GM19324 (cell line): ENCODE data around the gene PRR16.
"Not testable (repeated sequence)": the region's sequence is repeated elsewhere in the genome, so short reads cannot be mapped to it uniquely, and the experiment has no call there.

ENCODE experiments used
- ATAC-seq: cut with Tn5 transposase; IDR thresholded peaks from one replicate; pipeline ENCODE4 v1.9.1; 2021; ENCODE audit warnings: mild to moderate bottlenecking, moderate library complexity; ENCODE audit not compliant: unreplicated experiment, low FRiP score

The PRR16 gene

DNA sequence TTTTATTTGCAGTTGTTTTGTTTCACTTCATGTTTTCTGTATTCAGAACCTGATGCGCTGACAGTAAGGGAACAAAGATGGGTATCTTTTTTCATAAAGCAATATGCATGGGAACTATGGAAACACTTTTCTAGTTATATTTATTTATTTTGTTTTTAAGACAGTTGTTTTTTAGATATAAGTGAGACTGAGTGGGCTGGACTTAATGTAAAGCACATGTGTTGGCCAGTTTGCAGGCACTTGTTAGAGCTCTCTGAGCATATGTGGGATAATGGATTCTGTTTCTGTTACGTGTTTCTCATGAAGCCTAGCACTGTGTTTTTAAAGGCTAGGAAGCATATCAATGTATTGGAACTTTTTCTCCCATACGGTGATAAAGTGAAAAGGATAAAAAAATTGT lies 164.1 kb downstream of the PRR16 start:
- ATAC-seq = no peak

- no peak for ATAC-seq
Measured at GRCh38 chr5:120630550-120630949, 166.4 kb downstream of the PRR16 start.

GRCh38 chr5:120631611-120632010 lies 167.5 kb downstream of the PRR16 start:
- no peak for ATAC-seq

GRCh38 chr5:120632430-120632829 lies 168.3 kb downstream of the PRR16 start:
- ATAC-seq = no peak

DNA sequence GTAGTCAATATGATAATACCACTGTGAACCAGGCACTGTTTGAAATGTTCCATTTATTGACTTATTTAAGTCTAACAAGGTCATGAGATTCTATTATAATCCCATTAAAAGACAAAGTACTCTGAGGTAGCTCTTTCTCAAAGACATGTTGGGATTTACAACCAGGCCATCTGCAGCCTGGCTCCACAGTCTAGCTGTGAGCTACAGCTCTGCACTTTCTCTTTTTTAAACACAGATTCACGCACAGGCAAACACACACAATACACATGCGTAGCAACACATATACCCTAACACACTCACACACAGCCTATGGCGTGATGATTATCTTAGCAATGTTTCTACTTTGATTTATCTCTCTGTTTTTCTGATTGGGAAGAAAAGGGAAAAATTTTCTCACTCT lies 174.3 kb downstream of the PRR16 start:
- no peak for ATAC-seq

GRCh38 chr5:120640778-120641177 lies 176.7 kb downstream of the PRR16 start:
- ATAC-seq = no peak

DNA sequence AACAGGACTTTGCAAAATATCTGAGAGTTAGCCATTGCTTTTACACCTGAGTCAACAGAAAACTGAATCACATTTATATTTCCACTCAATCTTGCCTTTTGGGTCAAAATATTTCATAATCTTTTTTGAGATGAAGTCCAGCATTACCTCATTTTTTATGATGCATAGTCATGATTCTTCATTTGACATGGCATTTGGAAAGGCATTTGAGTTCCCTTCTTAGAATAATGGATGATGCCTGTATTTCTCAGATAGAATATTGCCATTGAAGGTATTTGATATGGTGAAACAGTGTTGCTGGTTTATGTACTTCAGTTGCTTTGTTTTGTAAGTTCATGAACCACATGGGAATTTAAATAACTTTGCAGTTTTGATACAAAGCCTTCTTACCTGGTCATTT lies 180.4 kb downstream of the PRR16 start:
- ATAC-seq = no peak

GRCh38 chr5:120655828-120656435 lies 191.8 kb downstream of the PRR16 start:
- no peak for ATAC-seq

DNA sequence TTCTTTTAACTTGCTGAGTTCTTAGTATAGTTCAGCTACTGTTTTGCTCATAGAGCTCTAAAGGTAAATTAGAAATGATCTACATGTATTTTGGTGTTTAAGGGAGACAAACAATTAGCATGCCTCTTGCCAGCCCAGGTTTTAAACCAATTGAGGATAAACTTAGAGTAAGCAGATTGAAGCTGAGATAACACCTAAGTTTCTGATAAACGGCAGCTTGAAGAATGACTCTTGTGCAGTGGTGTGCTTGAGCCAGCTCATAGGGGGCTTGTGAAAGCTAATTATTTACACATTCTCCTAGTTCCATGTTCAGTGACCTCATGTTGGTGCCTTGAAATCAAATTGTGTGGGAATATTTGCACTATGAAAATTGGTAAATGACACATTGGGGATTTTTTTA lies 193.0 kb downstream of the PRR16 start:
- ATAC-seq = no peak

GRCh38 chr5:120677481-120677880 lies 213.4 kb downstream of the PRR16 start:
- ATAC-seq = no peak

DNA sequence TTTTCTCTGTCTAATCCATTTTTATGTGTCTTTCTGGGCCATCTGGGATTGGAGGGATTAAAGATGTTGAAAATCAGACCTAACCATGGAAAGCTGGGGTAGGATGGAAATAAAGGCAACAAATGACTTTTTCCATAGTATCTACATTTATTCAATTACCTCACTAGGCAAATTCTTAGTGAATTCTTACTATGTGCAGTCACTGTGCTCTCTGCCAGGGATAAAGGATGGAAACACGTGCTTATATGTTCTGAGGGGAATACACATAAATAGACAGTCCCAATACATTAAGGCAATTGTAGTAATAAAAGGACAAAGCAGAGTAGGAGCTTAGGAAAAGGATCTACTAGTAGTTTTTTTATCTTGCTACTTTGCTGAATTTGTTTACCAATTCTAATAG lies 214.2 kb downstream of the PRR16 start:
- no peak for ATAC-seq

DNA sequence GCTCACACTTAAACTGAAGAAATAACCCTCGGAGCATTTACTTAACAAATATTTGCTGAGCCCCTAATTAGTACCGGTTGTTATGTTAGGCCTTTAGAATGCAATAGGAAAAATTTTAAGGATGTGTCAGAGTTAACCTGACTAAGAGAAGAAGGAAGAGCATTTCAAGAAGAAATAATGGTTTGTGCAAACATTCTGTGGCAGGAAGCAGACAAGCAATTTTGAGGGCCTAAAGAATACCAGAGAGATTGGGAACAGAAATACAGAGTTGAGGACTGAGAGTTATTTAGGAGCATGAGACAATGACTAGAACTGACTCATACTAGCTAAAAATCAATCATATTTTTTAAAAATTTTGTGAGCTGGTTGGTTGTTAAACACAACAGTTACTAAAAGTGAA lies 218.8 kb downstream of the PRR16 start:
- ATAC-seq = no peak

GRCh38 chr5:120683580-120683979 lies 219.5 kb downstream of the PRR16 start:
- no peak for ATAC-seq

GRCh38 chr5:120684213-120684612 lies 220.1 kb downstream of the PRR16 start:
- no peak for ATAC-seq

GRCh38 chr5:120684749-120685415 lies 220.8 kb downstream of the PRR16 start:
- no peak for ATAC-seq

GRCh38 chr5:120690621-120691407 lies 226.7 kb downstream of the PRR16 start:
- ATAC-seq = no peak

DNA sequence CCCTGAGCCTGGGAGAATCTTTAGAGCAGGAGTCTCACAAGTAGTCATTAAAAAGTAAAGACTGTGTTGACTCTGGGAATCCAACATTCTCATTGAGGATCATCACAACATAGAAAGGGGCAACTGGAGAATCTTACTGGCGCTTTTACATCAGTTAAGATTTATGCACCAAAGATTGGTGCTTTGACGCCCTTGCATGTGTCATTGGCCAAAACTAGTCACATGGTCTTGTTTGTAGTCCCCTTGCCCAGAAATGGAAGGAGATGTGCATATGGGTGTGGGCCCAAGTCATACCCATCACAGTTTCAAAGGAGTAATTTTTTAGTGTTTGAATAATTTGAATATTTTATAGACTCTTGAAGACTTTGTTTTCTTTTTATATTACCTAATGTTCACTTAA lies 228.2 kb downstream of the PRR16 start:
- ATAC-seq = no peak

DNA sequence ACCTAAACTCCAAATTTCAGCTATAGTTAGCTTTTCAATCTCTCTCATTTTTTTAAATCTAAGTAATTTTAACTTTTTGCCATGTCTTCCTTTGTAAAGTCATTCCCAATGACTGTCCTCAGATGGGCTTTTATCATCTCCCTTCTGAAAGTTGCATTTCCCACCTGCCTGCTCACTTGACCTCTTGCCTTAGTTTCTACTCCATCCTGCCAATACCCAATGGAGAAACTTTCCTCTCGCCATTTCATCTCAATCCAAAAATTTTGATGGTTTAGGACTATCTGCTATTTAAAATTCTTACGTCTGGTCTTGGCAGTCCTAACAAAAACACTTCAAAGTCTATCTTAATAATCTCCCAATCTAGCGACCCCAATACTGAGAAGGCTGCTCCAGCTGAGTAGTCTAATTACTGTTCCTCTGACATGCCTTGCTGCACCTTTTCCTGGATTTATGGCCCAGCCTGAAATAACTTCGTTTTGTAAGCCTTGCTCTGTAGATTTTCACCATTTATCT lies 231.3 kb downstream of the PRR16 start:
- ATAC-seq = no peak

- ATAC-seq = no peak
Measured at GRCh38 chr5:120697147-120697546, 233.0 kb downstream of the PRR16 start.

GRCh38 chr5:120697670-120698327 lies 233.7 kb downstream of the PRR16 start:
- not testable (repeated sequence) for ATAC-seq

DNA sequence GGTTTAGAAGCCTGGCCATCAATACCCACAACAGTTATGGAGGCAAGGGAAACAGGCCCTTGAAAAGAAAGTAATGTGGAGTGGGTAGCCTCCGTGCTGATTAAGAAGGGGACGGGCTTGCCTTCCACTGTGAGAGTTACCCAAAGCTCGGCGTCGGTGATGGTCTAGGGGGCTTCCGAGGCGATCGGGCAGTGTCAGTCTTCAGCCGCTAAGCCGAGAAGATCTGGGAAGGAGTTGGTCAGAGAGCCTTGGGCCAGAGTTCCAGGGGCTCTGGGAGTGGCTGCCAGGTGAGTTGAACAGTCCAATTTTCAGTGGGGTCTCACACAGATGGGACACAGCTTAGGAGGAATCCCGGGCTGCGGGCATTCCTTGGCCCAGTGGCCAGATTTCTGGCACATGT lies 236.6 kb downstream of the PRR16 start:
- ATAC-seq = not testable (repeated sequence)
